GM19238 (cell line): ENCODE results near the gene PIWIL4.
"Not testable (repeated sequence)": the region's sequence is repeated elsewhere in the genome, so short reads cannot be mapped to it uniquely, and the experiment has no call there.

Experiments used
- DNase-seq: peaks from one replicate; pipeline ENCODE4 v3.0.0; 2011; ENCODE audit warnings: low spot score; ENCODE audit not compliant: insufficient read length

Gene PIWIL4

DNA sequence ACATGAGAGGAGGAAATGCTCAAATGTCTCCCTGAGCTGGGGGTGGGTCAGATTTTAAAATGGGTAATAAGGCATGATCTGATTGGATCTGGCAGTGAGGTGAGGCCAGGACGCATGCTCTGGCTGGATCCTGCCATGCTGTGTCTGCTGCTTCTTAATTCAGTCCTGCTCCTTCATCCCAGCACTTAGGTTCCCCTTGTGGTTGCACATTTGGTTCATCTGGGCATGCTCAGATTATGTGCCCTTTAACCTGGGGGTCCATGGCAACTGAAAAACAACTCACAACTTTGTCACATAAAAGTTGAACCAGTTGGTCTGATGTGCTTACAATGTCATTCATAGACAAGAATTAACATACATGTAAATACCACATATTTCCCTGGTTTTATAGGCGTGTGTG, 67.9 kb downstream of the PIWIL4 start:
- no peak for DNase-seq

DNA sequence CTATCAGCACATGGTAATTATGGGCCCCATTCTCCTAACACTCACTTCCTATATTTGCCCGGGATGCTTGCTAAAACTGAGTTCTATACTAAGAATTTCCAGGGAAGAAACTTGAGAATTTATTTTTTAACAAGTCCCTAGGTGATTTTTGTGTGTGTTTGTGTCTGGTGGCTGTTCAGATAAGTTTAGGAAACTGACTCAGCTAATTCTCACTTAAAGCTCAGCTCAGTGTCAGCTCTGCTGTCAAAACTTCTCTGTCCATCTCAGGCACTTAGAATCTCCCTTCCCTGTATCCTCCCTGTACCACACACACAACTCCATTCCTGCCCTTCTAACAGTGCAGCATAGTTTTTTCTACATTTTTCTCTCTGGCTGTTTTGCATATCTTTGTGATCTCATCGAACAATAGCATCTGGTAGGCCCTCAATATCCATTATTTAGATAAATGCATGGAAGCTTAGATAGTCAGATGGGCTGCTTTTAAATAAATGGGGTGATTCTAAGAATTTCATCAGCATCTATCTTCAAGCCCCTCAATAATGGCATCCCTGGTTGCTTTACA, 69.3 kb downstream of the PIWIL4 start:
- DNase-seq: no peak

DNA sequence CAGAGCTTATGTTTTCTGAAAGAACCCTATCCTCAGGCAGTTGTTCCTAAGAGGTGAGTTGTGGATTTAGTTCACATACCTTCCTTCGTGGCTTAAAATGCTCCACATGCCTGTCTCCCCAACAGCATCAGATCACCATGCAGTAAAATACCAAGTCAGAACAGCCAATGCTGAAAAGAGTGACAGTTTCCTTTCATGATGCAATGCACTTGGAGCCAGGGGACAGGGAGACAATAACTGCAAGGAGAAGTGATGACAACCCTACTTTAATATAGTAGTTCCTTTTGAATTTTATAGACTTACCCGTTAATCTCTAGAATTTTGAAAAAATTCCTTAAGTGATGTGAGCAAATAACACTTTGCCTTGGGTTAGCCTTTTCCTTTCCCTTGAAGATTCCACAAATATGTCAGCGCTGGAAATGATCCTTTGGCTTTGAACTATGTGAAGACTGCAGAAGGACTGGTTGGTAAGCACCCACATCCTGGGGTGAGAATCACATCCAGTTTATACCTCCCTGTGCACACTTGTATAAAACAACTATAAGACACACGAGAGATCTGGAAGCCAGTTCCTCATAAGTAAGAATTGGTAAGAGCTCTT, 71.2 kb downstream of the PIWIL4 start:
- DNase-seq: no peak

DNA sequence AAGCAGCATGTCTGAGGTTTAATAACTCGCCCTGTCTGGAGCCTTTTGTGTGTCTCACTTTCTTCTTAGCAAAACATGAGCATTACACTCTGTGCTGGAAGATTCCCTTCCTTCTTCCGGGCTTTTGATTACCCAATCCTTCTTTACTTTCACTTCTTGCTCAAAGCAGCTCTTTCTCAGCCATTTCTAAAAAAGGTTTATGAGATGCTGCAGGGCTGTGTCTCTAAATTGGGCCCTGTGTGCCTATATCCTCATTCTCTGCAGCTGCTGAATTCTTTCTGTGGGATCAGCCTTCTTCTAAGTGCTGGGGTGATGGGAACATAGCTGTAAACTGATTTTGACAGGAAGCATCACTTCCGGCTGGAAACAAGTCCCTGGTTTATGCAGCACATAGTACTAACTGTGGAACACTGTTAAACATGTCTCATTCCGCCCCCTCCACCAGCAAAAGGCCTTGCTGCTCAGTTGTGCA, 71.8 kb downstream of the PIWIL4 start:
- no peak for DNase-seq

DNA sequence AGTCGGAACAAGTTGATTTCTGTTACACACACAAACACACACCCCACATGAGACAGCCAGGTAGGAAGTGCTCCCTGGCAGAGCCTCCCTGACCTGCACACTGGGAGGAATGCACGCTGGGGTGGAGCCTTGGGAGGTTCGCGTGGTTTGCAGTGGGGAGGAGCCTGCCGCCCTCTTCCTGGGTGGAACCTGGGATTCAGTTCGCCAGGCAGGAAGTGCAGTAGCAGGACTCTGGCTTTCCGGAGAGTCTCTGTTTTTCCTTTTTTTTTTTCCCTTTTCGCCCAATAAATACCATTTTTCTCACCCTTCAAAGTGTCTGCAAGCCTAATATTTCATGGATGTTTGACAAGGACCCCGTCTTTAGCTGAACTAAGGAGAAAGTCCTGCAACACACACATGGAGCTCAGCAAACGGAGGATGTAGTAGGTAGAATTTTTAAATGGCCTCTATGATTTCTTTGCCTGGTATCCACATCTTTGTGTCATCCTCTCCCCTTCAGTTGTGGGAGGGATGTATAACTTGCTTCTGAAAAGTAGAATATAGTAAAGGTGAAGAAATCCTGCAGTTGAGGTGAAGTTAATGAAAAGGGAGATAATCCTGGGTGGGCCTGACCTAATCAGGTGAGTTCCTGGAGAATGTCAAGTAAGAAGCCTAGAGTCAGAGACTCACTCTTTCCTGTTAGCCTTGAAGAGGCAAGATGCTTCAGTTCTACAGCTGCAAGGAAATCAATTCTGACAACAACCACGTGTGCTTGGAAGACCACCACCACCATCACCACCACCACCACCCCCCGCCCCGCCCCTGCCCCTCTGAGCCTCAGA, 72.9 kb downstream of the PIWIL4 start:
- DNase-seq: no peak

DNA sequence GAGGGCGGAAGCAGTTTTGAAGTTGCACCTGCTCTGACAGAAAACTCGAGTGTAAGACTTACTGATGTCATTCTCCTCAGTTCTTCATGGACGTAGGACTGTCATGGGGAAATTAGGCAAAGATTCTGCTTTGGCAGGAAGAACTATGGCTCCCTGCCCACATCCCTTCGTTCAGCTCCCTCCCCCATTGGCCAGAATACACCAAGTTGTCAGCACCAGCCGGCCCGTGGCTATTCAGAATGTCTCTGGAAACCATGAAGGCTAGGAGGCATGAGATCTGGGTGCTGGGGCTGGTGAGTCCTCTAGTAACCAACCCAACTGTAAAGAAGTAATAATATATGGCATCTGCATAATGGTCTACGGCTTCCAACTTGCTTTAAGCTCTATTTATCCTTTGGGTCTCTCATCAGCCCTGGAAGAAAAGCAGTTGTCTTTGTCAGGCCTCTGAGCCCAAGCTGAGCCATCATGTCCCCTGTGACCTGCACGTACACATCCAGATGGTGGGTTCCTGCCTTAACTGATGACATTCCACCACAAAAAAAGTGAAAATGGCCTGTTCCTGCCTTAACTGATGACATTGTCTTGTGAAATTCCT, 74.1 kb downstream of the PIWIL4 start:
- DNase-seq: no peak

DNA sequence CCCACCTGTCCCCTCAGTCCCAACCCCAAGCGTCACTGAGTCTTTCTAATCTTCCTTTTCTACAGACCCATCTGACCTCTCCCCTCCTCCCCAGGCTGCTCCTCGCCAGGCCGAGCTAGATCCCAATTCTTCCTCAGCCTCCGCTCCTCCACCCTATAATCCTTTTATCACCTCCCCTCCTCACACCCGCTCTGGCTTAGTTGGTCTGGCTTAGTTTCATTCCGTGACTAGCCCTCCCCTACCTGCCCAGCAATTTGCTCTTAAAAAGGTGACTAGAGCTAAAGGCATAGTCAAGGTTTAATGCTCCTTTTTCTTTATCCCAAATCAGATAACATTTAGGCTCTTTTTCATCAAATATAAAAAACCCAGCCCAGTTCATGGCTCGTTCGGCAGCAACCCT, 76.0 kb downstream of the PIWIL4 start:
- not testable (repeated sequence) for DNase-seq

DNA sequence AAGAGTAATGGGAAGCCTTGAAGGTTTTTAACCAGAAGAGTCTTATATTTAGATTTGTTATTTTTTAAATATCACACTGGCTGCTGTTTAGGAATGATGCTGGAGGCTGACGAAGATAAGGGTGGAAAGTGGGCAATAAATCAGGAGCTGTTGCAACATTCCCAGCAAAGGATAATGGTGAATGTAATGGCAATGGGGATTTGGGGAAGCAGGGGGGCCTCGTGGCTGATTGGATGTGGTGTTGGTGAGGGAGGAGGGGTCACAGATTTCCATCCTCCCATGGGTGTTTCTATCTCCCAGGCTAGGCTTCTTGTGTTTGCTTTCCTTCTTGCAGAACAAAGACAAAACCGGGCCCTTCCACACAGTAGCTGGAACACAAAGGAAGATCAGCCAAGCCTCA, 80.8 kb downstream of the PIWIL4 start:
- DNase-seq: no peak

DNA sequence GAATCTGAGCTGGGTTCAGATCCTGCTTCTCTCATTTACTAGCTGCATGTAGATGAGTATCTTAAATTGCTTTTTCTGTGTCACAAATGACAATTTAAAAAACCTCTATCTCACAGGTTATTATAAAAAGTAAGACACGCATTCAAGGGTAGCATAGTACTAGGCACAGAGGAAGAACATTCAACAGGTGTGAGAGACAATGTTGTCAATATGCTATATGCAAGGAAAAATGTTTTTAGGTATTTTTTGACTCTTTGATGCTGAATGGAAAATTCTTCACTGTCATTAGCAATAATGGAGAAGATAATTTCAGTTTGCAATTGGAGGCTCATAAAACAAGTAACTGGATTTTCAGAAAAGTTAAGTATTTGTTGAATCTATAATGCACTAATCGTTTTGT, 81.6 kb downstream of the PIWIL4 start:
- DNase-seq: no peak

DNA sequence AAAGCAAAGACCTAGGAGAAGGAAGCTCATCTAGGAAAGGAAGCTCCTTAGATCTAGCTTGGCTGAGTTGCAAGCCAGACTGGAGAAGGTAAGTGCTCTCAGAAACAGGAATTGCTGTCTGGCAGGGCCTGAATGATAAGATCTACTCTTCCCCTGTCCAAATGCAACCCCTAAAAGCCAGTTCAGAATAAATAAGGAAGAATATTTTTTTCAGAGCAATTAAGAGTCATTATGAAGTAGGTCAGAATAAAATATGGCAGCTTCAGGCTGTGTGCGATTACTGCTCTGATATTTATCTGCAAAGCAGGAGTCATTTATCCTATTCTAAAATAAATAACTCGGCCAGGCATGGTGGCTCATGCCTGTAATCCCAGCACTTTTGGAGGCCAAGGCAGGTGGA, 82.1 kb downstream of the PIWIL4 start:
- no peak for DNase-seq

DNA sequence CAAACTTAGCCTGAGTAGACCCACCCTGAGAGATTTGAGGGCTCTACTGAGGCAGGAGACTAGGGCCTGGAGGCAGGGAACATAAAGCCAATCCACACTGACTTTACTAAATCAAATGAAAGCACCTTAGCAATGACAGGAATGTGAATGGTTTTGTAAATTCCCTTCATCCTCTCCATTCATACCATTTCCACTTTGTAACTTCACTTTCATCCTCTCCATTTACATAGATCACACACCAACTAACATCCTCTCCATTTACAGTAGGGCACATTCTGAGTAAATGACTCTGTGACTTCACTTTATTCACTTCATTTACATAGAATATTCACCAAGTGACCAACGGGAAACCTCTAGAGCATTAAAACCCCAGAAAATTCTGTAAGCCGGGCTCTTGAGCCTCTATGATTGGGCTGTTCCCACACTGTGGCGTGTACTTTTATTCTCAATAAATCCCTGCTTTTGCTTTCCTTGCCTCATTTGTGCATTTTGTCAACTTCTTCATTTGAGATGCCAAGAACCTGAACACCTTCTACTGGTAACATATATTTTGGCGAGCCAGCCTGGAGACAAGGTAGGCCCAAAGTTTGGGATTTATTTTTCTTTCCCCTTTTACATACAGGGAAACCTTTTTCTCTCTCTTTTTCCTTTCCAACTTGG, 82.9 kb downstream of the PIWIL4 start:
- no peak for DNase-seq

DNA sequence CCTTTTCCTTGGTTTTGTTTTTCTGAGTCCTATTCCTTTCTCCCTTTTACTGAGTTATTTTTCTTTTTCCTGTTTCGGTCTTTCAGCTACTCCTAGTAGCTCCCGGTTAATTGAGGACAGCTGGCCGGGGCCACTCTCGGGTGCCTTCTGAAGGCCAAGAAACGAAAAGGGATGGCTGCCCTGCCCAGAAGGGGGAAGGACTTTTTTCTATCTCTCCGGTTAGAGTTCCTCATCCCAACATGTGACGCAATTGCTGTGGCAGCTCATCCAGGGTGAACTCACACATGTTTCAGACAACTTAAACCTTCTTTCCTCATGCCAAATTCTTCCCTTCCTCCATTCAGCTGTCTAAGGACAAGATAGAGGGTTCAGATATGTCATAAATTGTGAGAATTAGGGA, 83.6 kb downstream of the PIWIL4 start:
- no peak for DNase-seq

DNA sequence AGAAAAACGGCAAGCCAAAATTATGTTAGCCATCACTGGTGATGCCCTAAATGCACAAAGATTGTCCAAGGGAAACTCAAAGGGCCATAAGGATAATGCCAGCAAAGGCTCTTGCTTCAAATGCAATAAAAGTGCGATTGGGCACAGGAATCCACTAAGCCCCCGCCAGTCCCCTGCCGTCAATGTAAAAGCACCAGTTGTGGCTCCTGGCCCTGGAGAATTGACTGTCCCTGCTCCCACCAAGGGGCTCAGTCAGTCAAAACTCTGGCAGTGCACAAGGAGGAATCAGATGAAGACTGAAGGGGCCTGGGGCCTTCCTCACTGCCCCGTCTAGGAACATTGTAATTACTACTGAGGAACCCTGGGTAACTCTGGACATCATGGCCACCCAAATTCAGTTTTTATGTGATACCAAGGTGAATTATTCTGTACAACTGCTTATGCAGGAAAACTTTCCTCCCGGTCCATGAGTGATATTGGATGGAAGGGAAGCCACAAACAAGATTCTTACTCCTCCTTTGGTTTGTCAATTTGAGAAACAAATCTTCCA, 85.6 kb downstream of the PIWIL4 start:
- no peak for DNase-seq

DNA sequence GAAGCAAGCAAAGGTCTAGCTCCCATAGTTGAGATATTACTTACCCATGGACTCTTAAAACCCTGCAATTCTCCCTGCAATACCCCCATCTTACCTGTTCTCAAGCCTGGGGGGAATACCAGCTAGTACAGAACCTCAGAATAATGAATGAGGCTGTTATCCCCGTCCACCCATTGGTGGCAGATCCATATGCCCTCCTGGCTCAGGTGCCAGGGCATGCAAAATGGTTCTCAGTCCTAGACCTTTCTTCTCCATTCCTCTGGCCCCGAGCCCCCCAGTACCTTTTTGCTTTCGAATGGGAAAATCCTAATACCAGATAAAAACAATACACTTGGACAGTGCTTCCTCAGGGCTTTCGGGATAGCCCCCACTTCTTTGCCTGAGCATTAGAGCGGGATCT, 86.4 kb downstream of the PIWIL4 start:
- DNase-seq: no peak

DNA sequence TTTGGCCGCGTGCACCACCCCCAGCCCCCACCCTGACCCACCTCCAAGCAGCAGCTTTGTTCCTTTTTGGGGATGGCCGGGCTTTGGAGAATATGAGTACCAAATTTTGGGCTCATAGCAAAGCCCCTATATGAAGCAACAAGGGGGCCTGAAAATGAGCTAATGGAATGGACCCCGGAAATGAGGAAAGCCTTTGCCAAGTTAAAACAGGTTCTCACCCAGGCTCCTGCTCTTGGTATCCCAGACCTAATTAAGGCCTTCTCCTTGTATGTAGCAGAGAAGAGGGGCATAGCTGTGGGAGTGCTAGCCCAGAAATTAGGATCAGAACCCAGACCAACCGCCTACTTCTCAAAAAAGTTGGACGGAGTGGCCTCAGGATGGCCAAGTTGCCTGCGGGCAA, 87.0 kb downstream of the PIWIL4 start:
- DNase-seq: no peak

DNA sequence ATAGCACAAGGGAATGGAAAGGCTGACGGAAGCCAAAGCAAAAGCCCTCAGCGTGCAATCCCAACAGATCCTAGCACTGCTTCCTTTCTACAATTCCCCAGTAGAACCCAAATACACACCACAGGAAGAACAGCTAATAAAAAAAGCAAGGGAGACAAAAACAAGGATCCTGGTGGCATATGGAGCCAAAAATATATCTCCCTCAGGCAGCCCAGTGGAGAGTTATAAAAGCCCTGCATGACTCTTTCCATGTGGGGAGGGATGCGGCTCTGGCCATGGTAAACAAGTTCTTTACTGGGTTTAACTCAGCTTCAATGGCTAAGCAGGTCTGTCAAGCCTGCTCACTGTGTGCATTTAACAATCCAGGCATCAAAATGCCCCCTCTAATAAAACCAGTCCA, 88.1 kb downstream of the PIWIL4 start:
- no peak for DNase-seq

DNA sequence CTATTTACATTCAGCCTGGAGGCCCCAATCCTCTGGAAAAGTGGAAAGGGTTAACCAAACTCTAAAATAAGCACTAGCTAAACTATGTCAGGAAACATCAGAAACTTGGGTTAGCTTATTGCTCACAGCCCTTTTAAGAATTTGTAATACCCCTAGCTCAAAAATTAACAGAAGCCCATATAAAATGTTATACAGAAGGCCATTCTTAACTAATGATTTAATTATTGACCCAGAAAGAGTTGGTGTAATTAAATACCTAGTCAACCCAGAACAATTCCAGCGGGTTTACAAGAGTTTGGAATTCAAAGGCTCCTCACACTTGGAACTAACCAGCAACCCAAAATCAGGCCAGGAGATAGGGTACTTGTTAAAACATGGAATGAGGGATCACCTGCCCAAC, 88.8 kb downstream of the PIWIL4 start:
- DNase-seq: no peak

DNA sequence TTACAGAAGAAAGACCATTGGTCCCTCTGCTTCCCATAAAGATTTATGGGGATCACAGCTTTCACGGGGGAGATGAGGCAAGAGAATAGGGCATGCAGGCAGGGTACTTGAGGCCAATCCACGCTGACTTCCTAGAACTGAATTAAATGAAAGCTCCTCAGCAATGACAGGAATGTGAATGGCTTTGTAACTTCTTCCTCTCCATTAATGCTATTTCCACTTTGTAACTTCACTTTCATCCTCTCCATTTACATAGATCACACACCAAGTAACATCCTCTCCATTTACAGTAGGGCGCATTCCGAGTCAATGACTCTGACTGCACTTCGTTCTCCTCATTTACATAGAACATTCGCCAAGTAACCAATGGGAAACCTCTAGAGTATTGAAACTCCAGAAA, 89.8 kb downstream of the PIWIL4 start:
- DNase-seq: no peak

DNA sequence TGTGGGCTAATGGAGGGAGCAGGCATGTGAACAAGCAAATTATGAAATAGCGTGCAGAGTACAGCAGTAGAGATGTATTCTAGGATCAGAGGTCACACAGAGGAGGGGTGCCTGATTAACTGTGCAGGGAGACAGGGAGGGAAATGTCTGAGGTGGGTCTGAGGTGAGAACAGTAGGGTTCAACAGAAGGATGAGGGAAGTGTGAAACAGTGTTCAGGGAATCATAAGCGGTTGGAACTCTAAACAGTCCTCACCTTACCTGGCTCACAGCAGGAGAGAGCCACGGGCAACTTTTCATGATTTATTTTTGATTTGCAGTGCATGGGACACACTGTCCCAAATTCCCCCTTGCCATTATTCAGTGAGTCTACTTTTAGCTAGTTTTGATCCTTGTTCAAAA, 90.5 kb downstream of the PIWIL4 start:
- DNase-seq: no peak

DNA sequence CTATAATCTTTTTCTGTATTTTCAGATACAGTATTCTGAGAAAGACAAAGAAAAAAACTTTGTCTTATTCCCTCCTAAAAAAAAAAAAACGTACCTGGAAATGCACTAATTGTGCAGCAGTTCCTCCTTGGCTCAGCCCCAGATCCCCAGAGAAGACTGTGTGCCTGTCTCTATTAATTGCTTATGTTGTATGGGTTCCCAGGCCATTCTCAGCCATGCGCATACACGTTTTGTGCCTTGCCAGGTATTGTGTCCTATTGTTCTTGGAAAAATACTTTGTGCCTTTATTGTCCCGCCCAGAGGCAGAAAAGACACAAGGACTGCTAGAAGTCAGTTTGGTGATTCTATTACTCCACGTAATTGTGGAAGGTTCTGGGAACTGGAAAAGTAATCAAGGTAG, 91.2 kb downstream of the PIWIL4 start:
- no peak for DNase-seq

DNA sequence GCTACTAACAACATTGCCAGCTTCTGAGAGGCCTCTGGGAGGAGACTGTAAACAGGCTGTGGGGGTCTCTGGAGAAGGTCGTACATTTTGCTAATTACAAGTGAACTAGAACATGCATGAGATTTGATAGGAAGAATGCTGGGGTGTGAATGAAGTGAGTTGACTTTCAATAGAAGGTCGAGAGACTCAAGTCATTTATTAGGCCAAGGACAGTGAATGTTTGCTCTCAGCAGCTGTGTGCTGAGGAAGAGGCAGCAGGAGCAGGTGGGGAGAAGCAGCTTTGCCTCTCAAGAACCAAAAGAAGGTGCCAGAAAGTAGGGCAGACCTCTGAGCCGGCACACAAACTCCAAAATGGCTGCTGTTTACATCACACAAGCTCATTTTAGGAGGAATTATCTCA, 91.7 kb downstream of the PIWIL4 start:
- DNase-seq: no peak

DNA sequence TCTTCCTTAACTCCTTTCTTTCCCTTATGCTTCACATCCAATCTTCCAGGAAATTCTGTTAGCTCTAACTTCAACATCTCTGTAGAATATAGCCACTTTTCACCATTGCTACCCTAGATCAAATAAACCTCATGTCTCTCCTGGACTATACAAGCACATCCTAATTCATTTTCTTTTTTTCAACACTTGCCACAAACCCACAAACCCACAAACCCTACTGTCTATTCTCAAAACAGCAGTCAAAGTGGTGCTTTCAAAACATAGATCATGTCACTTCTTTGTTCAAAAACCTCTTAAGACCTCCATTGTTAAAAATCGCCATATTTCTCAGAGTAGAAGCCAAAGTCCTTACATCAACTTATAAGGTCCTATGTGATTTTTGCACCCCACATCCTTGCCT, 94.3 kb downstream of the PIWIL4 start:
- no peak for DNase-seq
